Measurements from ENCODE around the gene CDK18.

The CDK18 gene

GRCh38 chr1:205582046-205582445, 77.6 kb downstream of the CDK18 start:
- Histone ChIP-seq H3K9me3 (ENCODE audit: control insufficient read depth in 5 of 5, low read length in 5 of 5) (no peaks in the 10 kb centered on the region), H3K36me3 (ENCODE audit: control insufficient read depth in 5 of 5, insufficient read depth in 5 of 5, low read length in 5 of 5) (peaks cover 0 to 2% (median 0%) of the 10 kb centered on the region in 5 donors), H3K9ac (ENCODE audit: low read length in 5 of 5) (no peak overlapping the region), H3K27ac (ENCODE audit: low read depth, low read length) (peak overlapping the region; percentile 35), H3K27me3 (ENCODE audit: control insufficient read depth in 5 of 5, insufficient read depth in 4 of 5, low read length in 5 of 5) (peaks cover 13 to 39% (median 19%) of the 10 kb centered on the region in 5 donors), H3K4me1 (ENCODE audit: control insufficient read depth in 5 of 5, insufficient read depth in 5 of 5, low read length in 5 of 5) (peaks cover 0 to 23% (median 0%) of the 10 kb centered on the region in 5 donors), H3K4me3 (ENCODE audit: low read depth in 1 of 5, low read length in 5 of 5) (no peak overlapping the region)
